Stimulated activated CD8-positive, alpha-beta memory T cell treated with anti-CD3 and anti-CD28 coated beads, Interleukin-15, amount 100 ng/mL, for 1 hour (primary cell): ENCODE data around the gene PIGR.
"Not testable (repeated sequence)": the region's sequence is repeated elsewhere in the genome, so short reads cannot be mapped to it uniquely, and the experiment has no call there.

Experiments used
- DNase-seq: peaks from one replicate; pipeline ENCODE4 v3.0.0-alpha.2; 2020; ENCODE audit warnings: low read depth

Gene PIGR

GRCh38 chr1:206933333-206933945 lies 12.8 kb downstream of the PIGR start:
- DNase-seq, result peak; percentile 52

- DNase-seq, result no peak
Observed at GRCh38 chr1:206932177-206932576, 14.1 kb downstream of the PIGR start.

- DNase-seq, result no peak
Observed at GRCh38 chr1:206931709-206932108, 14.6 kb downstream of the PIGR start.

GRCh38 chr1:206930210-206930798 lies 16.0 kb downstream of the PIGR start:
- no peak for DNase-seq

- DNase-seq, result no peak
Observed at GRCh38 chr1:206929524-206929923, 16.7 kb downstream of the PIGR start.

- no peak for DNase-seq
Observed at GRCh38 chr1:206926286-206926685, 20.0 kb downstream of the PIGR start.

- DNase-seq, result no peak
Observed at GRCh38 chr1:206925106-206925736, 21.0 kb downstream of the PIGR start.

GRCh38 chr1:206924592-206925105 lies 21.6 kb downstream of the PIGR start:
- no peak for DNase-seq

- not testable (repeated sequence) for DNase-seq
Observed at GRCh38 chr1:206923961-206924557, 22.2 kb downstream of the PIGR start.

- DNase-seq, result no peak
Observed at GRCh38 chr1:206923009-206923960, 23.0 kb downstream of the PIGR start.

- DNase-seq, result no peak
Observed at GRCh38 chr1:206922524-206922923, 23.7 kb downstream of the PIGR start.

- no peak for DNase-seq
Observed at GRCh38 chr1:206921772-206922265, 24.4 kb downstream of the PIGR start, which contains the start of gene FCMR. FCMR (minus strand) TSS chr1:206921941; CDS start chr1:206921854, 87 bp downstream.

GRCh38 chr1:206918076-206918475 lies 28.2 kb downstream of the PIGR start:
- DNase-seq, result no peak

GRCh38 chr1:206916000-206916709 lies 30.1 kb downstream of the PIGR start:
- no peak for DNase-seq

- no peak for DNase-seq
Observed at GRCh38 chr1:206915030-206915735, 31.1 kb downstream of the PIGR start.

GRCh38 chr1:206913766-206914537 lies 32.3 kb downstream of the PIGR start:
- DNase-seq, result no peak

GRCh38 chr1:206912445-206913095 lies 33.7 kb downstream of the PIGR start:
- DNase-seq, result no peak

- DNase-seq, result no peak
Observed at GRCh38 chr1:206911064-206911663, 35.1 kb downstream of the PIGR start.
